IMR-90 (cell line): ENCODE measurements around the gene GRIN2A. TPM values are rescaled to one million over a fixed set of nuclear protein-coding genes. Genes with fewer than 3 reads are reported as not detected.

Source experiments
- ATAC-seq: fragments of 200-7000 bp; cut with Tn5 transposase; 2 replicates; pipeline ENCODE4 v1.9.1; 2020; ENCODE audit warnings: low read depth, mild to moderate bottlenecking, moderate library complexity
- BruUV-seq: library from RNA; stranded (reverse); fragments of 400-500 nt; replicated peaks from 2 replicates; lab custom pipeline; 2021; lab: Mats Ljungman, UMichigan
- CTCF ChIA-PET: fragments of 300-600 bp; formaldehyde crosslinking; extraction: SDS; loops from one replicate; lab custom pipeline; 2021; ENCODE audit warnings: antibody characterized with exemption; lab: Yijun Ruan, JAX
- POLR2A ChIA-PET: fragments of 300-600 bp; sonication (Branson Sonifier 250); formaldehyde crosslinking; loops from one replicate; lab custom pipeline; 2022; ENCODE audit warnings: antibody characterized with exemption; ENCODE audit not compliant: unreplicated experiment; lab: Charles Lee
- DNase-seq: peaks from one replicate; pipeline ENCODE4 v3.0.0; 2013
- H2AFZ ChIP-seq: replicated peaks from 2 replicates; pipeline ENCODE3; 2013; ENCODE audit warnings: low read length, mild to moderate bottlenecking; ENCODE audit not compliant: poor library complexity
- H2AK5ac ChIP-seq: 2 replicates; pipeline ENCODE4 v1.6.1; 2013; ENCODE audit warnings: low read depth, low read length, inconsistent platforms
- H2AK9ac ChIP-seq: replicated peaks from 2 replicates; pipeline ENCODE3; 2013; ENCODE audit warnings: mild to moderate bottlenecking, low read depth, low read length, moderate library complexity; ENCODE audit not compliant: poor library complexity
- H2BK120ac ChIP-seq: 2 replicates; pipeline ENCODE4 v1.6.1; 2013; ENCODE audit warnings: low read depth, low read length, inconsistent platforms
- H2BK15ac ChIP-seq: 3 replicates; pipeline ENCODE4 v1.6.1; 2013; ENCODE audit warnings: low read depth, low read length, inconsistent platforms
- H2BK20ac ChIP-seq: 2 replicates; pipeline ENCODE4 v1.6.1; 2013; ENCODE audit warnings: low read depth, mild to moderate bottlenecking, inconsistent platforms, low read length, moderate library complexity
- H2BK5ac ChIP-seq: 2 replicates; pipeline ENCODE4 v1.6.1; 2013; ENCODE audit warnings: mild to moderate bottlenecking, low read depth, low read length, inconsistent platforms; ENCODE audit not compliant: poor library complexity, severe bottlenecking
- H3K14ac ChIP-seq: replicated peaks from 2 replicates; pipeline ENCODE4 v1.6.1; 2013; ENCODE audit warnings: low read depth, low read length, inconsistent platforms
- H3K18ac ChIP-seq: 2 replicates; pipeline ENCODE4 v1.6.1; 2013; ENCODE audit warnings: low read depth, low read length, control low read depth
- H3K23ac ChIP-seq: 2 replicates; pipeline ENCODE4 v1.6.1; 2013; ENCODE audit warnings: low read depth, low read length, inconsistent platforms
- H3K27ac ChIP-seq: 2 replicates; pipeline ENCODE4 v1.5.1; 2013; ENCODE audit warnings: mild to moderate bottlenecking, control low read depth, low read length; ENCODE audit not compliant: insufficient read depth
- H3K27me3 ChIP-seq: 2 replicates; pipeline ENCODE4 v1.6.1; 2013; ENCODE audit warnings: low read length; ENCODE audit not compliant: control insufficient read depth, insufficient read depth
- H3K36me3 ChIP-seq: 2 replicates; pipeline ENCODE4 v1.6.1; 2013; ENCODE audit warnings: low read length, mixed read lengths; ENCODE audit not compliant: control insufficient read depth, insufficient read depth
- H3K4ac ChIP-seq: 2 replicates; pipeline ENCODE4 v1.6.1; 2013; ENCODE audit warnings: low read depth, low read length, inconsistent platforms
- H3K4me1 ChIP-seq: 2 replicates; pipeline ENCODE4 v1.6.1; 2013; ENCODE audit warnings: low read length, mixed read lengths; ENCODE audit not compliant: control insufficient read depth, insufficient read depth
- H3K4me2 ChIP-seq: 2 replicates; pipeline ENCODE4 v1.6.1; 2013; ENCODE audit warnings: low read depth, mild to moderate bottlenecking, control low read depth, low read length, moderate library complexity
- H3K4me3 ChIP-seq: 2 replicates; pipeline ENCODE4 v1.5.1; 2013; ENCODE audit warnings: low read depth, mild to moderate bottlenecking, control low read depth, low read length, moderate library complexity; ENCODE audit not compliant: insufficient read depth
- H3K56ac ChIP-seq: 2 replicates; pipeline ENCODE4 v1.6.1; 2013; ENCODE audit warnings: low read length, inconsistent platforms; ENCODE audit not compliant: insufficient read depth; ENCODE audit errors: extremely low read depth
- H3K79me1 ChIP-seq, 2 experiments: 2 replicates each; pipeline ENCODE4 v1.6.1; 2013; ENCODE audit warnings: low read length in 2 of 2, inconsistent platforms in 1 of 2, low read depth in 1 of 2
- H3K9ac ChIP-seq: 2 replicates; pipeline ENCODE4 v1.6.1; 2013; ENCODE audit warnings: low read depth, low read length, control low read depth
- H3K9me1 ChIP-seq: 2 replicates; pipeline ENCODE4 v1.6.1; 2013; ENCODE audit warnings: low read length, inconsistent platforms; ENCODE audit not compliant: insufficient read depth
- H3K9me3 ChIP-seq: 2 replicates; pipeline ENCODE4 v1.6.1; 2013; ENCODE audit warnings: low read length; ENCODE audit not compliant: control insufficient read depth, insufficient read depth
- H4K20me1 ChIP-seq: 2 replicates; pipeline ENCODE4 v1.6.1; 2013; ENCODE audit warnings: low read length, inconsistent platforms; ENCODE audit not compliant: insufficient read depth
- H4K5ac ChIP-seq: 2 replicates; pipeline ENCODE4 v1.6.1; 2013; ENCODE audit warnings: mild to moderate bottlenecking, low read depth, low read length, control low read depth
- H4K8ac ChIP-seq, 2 experiments: 2 replicates each; pipeline ENCODE4 v1.6.1; 2013; ENCODE audit warnings: low read depth in 2 of 2, low read length in 2 of 2, control low read depth in 1 of 2, inconsistent platforms in 1 of 2
- H4K91ac ChIP-seq: 2 replicates; pipeline ENCODE4 v1.6.1; 2013; ENCODE audit warnings: low read depth, low read length, inconsistent platforms; ENCODE audit not compliant: insufficient read depth
- SMC3 ChIP-seq: fragments of 150-350 bp; IDR thresholded peaks from 2 replicates; pipeline ENCODE4 v1.6.1; 2016; ENCODE audit warnings: low read depth, mild to moderate bottlenecking, antibody characterized with exemption, low read length, moderate library complexity
- WGBS, 2 experiments: methylation state at CpG; one replicate each; pipeline versions ENCODE4 v1.1.5 to v1.1.7; 2013; ENCODE audit warnings: missing lambda C conversion rate in 2 of 2; ENCODE audit not compliant: insufficient read length in 1 of 2; ENCODE audit errors: extremely low coverage in 2 of 2; 5-methylcytosine and 5-hydroxymethylcytosine counted together
- dilution Hi-C: fragments of 300-500 bp; cut with HindIII; formaldehyde crosslinking; loops from one replicate; pipeline ENCODE4 v1.14.3; 2018; ENCODE audit warnings: low sequenced_read_pairs; ENCODE audit not compliant: unreplicated experiment
- in situ Hi-C: fragments of 300-500 bp; cut with MboI; formaldehyde crosslinking; loops from 3 replicates; pipeline ENCODE4 v1.14.3; 2019; ENCODE audit warnings: low sequenced_read_pairs, inconsistent platforms, mixed read lengths
- intact Hi-C: fragments of 100-400 bp; cut with micrococcal nuclease; formaldehyde crosslinking; loops from 2 replicates; pipeline ENCODE4 v1.10.0; 2022
- polyA plus RNA-seq, 3 experiments: library from polyadenylated mRNA; depleted of rRNA; stranded (reverse); fragments of >200 nt; gene quantifications; 2 replicates each; pipeline ENCODE4 v1.2.3, GENCODE V29; 2012; ENCODE audit warnings: low replicate concordance in 1 of 3
- total RNA-seq: library from RNA; depleted of rRNA; stranded (reverse); fragments of >200 nt; gene quantifications from 2 replicates; pipeline ENCODE4 v1.2.3, GENCODE V29; 2012

GRIN2A gene
- total and polyA plus RNA-seq, 2 of the 4 experiments (the other 2 are of a cell fraction): under 0.01 TPM; not detected in 1

DNA sequence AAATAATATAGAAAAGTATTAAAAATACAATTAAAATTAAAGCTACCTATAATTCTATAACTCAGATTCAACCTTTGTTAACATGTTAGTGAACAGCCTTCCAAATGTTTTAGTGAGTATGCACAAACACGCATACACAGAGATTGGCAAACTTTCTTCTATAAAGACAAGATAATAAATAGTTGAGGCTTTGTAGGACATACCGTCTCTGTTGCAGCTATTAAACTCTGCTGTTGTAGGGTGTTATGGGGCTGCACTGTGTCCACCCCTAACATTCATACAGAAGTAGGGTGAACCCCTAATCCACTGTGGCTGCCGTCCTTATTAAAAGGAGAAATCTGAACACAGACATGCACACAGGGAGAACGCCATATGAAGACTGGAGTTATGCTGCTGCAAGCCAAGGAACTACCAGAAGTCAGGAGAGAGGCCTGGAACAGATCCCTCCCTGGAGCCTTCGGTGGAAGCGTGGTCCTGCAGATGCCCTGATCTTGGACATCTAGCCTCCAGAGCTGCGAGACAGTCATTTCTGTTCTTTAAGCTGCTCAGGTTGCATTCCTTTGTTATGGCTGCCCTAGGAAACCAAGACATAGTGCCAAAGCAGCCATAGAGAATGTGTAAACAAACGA lies 383.2 kb downstream of the GRIN2A start:
- ATAC-seq (no peak), DNase-seq (no peak)
- in situ Hi-C loops (no loop called here), intact Hi-C loops (no loop called here), dilution Hi-C loops (no loop called here)
- H4K5ac ChIP-seq: no peak overlapping the region
- H2BK5ac ChIP-seq: no peak overlapping the region
- 50% methylated on average over 2 of the region's 8 CpGs; no CpG with 5 or more reads in 1 of the 2 experiments for WGBS, 2 experiments
- H3K4me2 ChIP-seq: no peak overlapping the region
- H2AK9ac ChIP-seq: no peak overlapping the region
- no peak overlapping the region for H2BK120ac ChIP-seq
- no peaks in the 10 kb centered on the region for H3K27me3 ChIP-seq
- H2AFZ ChIP-seq: no peak overlapping the region
- no peaks in the 10 kb centered on the region for H3K4me1 ChIP-seq
- H3K56ac ChIP-seq: no peak overlapping the region
- H4K8ac ChIP-seq: no peak overlapping the region
- POLR2A ChIA-PET: no interaction called here
- TF ChIP-seq SMC3: no peak
- H4K20me1 ChIP-seq: no peaks in the 10 kb centered on the region
- no peak overlapping the region for H4K91ac ChIP-seq
- peaks cover 15% of the 10 kb centered on the region for H3K9me3 ChIP-seq
- H2AK5ac ChIP-seq: no peak overlapping the region
- no peak overlapping the region for H3K4me3 ChIP-seq
- BruUV-seq: no TSS peak
- no peak overlapping the region for H3K9ac ChIP-seq
- H3K18ac ChIP-seq: no peak overlapping the region
- no peaks in the 10 kb centered on the region for H3K79me1 ChIP-seq
- CTCF ChIA-PET: no interaction called here
- no peak overlapping the region for H2BK15ac ChIP-seq
- no peak overlapping the region for H3K23ac ChIP-seq
- no peaks in the 10 kb centered on the region for H3K36me3 ChIP-seq
- no peak overlapping the region for H3K14ac ChIP-seq
- H3K4ac ChIP-seq: no peak overlapping the region
- H2BK20ac ChIP-seq: no peak overlapping the region
- no peaks in the 10 kb centered on the region for H3K9me1 ChIP-seq
- no peak overlapping the region for H3K27ac ChIP-seq
